PFSK-1 (cell line): ENCODE measurements around the gene KLF13.

Source experiments
- FOXP2 ChIP-seq: optimal IDR thresholded peaks from 2 replicates; pipeline ENCODE3; 2011; ENCODE audit warnings: borderline replicate concordance, control low read depth, inconsistent platforms; ENCODE audit not compliant: insufficient read depth; ENCODE audit errors: extremely low read length, extremely low read depth
- POLR2AphosphoS5 ChIP-seq: IDR thresholded peaks from 2 replicates; pipeline ENCODE4 v1.6.1; 2012; ENCODE audit warnings: low read depth, mild to moderate bottlenecking, control low read depth, low read length, moderate library complexity
- REST ChIP-seq, 2 experiments: IDR thresholded peaks; 2 replicates each; pipeline versions ENCODE4 v1.6.1 to v1.8.0; 2011 to 2012; ENCODE audit warnings: low read depth in 2 of 2, low read length in 2 of 2, control low read depth in 1 of 2, inconsistent platforms in 1 of 2, mild to moderate bottlenecking in 1 of 2, moderate library complexity in 1 of 2; ENCODE audit not compliant: insufficient read depth in 1 of 2
- TAF1 ChIP-seq: IDR thresholded peaks from 2 replicates; pipeline ENCODE4 v1.6.1; 2012; ENCODE audit warnings: low read length, control low read depth, borderline replicate concordance; ENCODE audit not compliant: insufficient read depth

DNA sequence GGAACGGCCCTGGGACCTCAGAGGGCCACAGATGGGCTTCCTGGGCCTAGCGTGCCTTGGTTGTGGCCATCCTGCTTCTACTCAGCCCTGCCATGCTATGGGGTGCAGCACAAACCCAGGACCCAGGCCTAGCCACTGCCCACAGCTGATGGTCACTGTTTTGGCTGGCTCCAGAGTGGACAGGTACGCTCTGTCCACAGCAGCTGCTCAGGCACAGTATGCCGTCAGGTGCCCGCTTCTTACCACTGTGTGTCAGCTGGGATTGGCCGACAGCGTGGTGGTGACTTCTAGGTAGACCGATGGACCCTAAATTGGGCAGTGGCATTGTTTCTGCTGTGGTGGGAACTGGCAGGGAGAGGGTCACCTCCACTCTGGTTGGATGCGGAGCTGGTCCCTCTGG is 47.3 kb downstream of the KLF13 start:
- no peak for TF ChIP-seq REST (IDR thresholded peaks at IDR 0.05; ENCODE audit: insufficient read depth in 1 of 2, low read depth in 2 of 2, low read length in 2 of 2)
- no peak for TF ChIP-seq POLR2AphosphoS5
- TF ChIP-seq FOXP2 = no peak
- no peak for TF ChIP-seq TAF1
